ENCODE results near the gene SMCO3.
A peak's percentile ranks its signal among the peaks of the same experiment; 100 is the strongest.

SMCO3 gene

GRCh38 chr12:14814014-14814413 lies at the start of gene SMCO3:
Gene SMCO3, minus strand, starts transcription at chr12:14814182. Its CDS starts 7,502 bp downstream, at chr12:14806680.
- Histone ChIP-seq H3K27me3 (ENCODE audit: control insufficient read depth, insufficient read depth, low read length) (no peaks in the 10 kb centered on the region), H3K4me1 (ENCODE audit: control insufficient read depth, insufficient read depth, low read length) (no peaks in the 10 kb centered on the region), H3K36me3 (ENCODE audit: control insufficient read depth, insufficient read depth, low read length) (no peaks in the 10 kb centered on the region), H3K9ac (ENCODE audit: low read length) (no peak within 1 kb of the TSS), H3K4me3 (ENCODE audit: low read length) (no peak within 1 kb of the TSS), H3K27ac (ENCODE audit: low read depth, low read length) (no peak within 1 kb of the TSS)

- H3K4me1 ChIP-seq (ENCODE audit: control insufficient read depth, insufficient read depth, low read length), result no peaks in the 10 kb centered on the region
- H3K4me3 ChIP-seq (ENCODE audit: low read length), result no peak overlapping the region
- H3K27me3 ChIP-seq (ENCODE audit: control insufficient read depth, insufficient read depth, low read length), result no peaks in the 10 kb centered on the region
- H3K9ac ChIP-seq (ENCODE audit: low read length), result no peak overlapping the region
- no peak overlapping the region for H3K27ac ChIP-seq (ENCODE audit: low read depth, low read length)
- no peaks in the 10 kb centered on the region for H3K36me3 ChIP-seq (ENCODE audit: control insufficient read depth, insufficient read depth, low read length)
Measured at GRCh38 chr12:14860490-14860889, 46.5 kb upstream of the SMCO3 start.

- H3K4me3 ChIP-seq (ENCODE audit: low read length), result no peak overlapping the region
- no peaks in the 10 kb centered on the region for H3K27me3 ChIP-seq (ENCODE audit: control insufficient read depth, insufficient read depth, low read length)
- no peak overlapping the region for H3K9ac ChIP-seq (ENCODE audit: low read length)
- H3K36me3 ChIP-seq (ENCODE audit: control insufficient read depth, insufficient read depth, low read length), result no peaks in the 10 kb centered on the region
- no peaks in the 10 kb centered on the region for H3K4me1 ChIP-seq (ENCODE audit: control insufficient read depth, insufficient read depth, low read length)
- H3K27ac ChIP-seq (ENCODE audit: low read depth, low read length), result no peak overlapping the region
Measured at GRCh38 chr12:14858513-14858912, 44.5 kb upstream of the SMCO3 start.

- Histone ChIP-seq H3K4me1 (ENCODE audit: control insufficient read depth, insufficient read depth, low read length) (no peaks in the 10 kb centered on the region), H3K36me3 (ENCODE audit: control insufficient read depth, insufficient read depth, low read length) (no peaks in the 10 kb centered on the region), H3K27ac (ENCODE audit: low read depth, low read length) (no peak overlapping the region), H3K4me3 (ENCODE audit: low read length) (no peak overlapping the region), H3K27me3 (ENCODE audit: control insufficient read depth, insufficient read depth, low read length) (no peaks in the 10 kb centered on the region), H3K9ac (ENCODE audit: low read length) (no peak overlapping the region)
Measured at GRCh38 chr12:14854586-14855183, 40.7 kb upstream of the SMCO3 start.

GRCh38 chr12:14853961-14854360 lies 40.0 kb upstream of the SMCO3 start:
- Histone ChIP-seq H3K4me3 (ENCODE audit: low read length) (no peak overlapping the region), H3K27ac (ENCODE audit: low read depth, low read length) (no peak overlapping the region), H3K9ac (ENCODE audit: low read length) (no peak overlapping the region), H3K27me3 (ENCODE audit: control insufficient read depth, insufficient read depth, low read length) (no peaks in the 10 kb centered on the region), H3K36me3 (ENCODE audit: control insufficient read depth, insufficient read depth, low read length) (no peaks in the 10 kb centered on the region), H3K4me1 (ENCODE audit: control insufficient read depth, insufficient read depth, low read length) (no peaks in the 10 kb centered on the region)

- Histone ChIP-seq H3K36me3 (ENCODE audit: control insufficient read depth, insufficient read depth, low read length) (no peaks in the 10 kb centered on the region), H3K9ac (ENCODE audit: low read length) (no peak overlapping the region), H3K4me1 (ENCODE audit: control insufficient read depth, insufficient read depth, low read length) (no peaks in the 10 kb centered on the region), H3K4me3 (ENCODE audit: low read length) (no peak overlapping the region), H3K27ac (ENCODE audit: low read depth, low read length) (no peak overlapping the region), H3K27me3 (ENCODE audit: control insufficient read depth, insufficient read depth, low read length) (no peaks in the 10 kb centered on the region)
Measured at GRCh38 chr12:14852880-14853279, 38.9 kb upstream of the SMCO3 start.

- no peaks in the 10 kb centered on the region for H3K36me3 ChIP-seq (ENCODE audit: control insufficient read depth, insufficient read depth, low read length)
- H3K4me3 ChIP-seq (ENCODE audit: low read length), result no peak overlapping the region
- peaks cover 2% of the 10 kb centered on the region for H3K4me1 ChIP-seq (ENCODE audit: control insufficient read depth, insufficient read depth, low read length)
- no peak overlapping the region for H3K27ac ChIP-seq (ENCODE audit: low read depth, low read length)
- H3K27me3 ChIP-seq (ENCODE audit: control insufficient read depth, insufficient read depth, low read length), result no peaks in the 10 kb centered on the region
- H3K9ac ChIP-seq (ENCODE audit: low read length), result no peak overlapping the region
Measured at GRCh38 chr12:14850929-14851663, 37.1 kb upstream of the SMCO3 start.

GRCh38 chr12:14849661-14850060 lies 35.7 kb upstream of the SMCO3 start:
- H3K4me3 ChIP-seq (ENCODE audit: low read length), result no peak overlapping the region
- no peaks in the 10 kb centered on the region for H3K27me3 ChIP-seq (ENCODE audit: control insufficient read depth, insufficient read depth, low read length)
- H3K27ac ChIP-seq (ENCODE audit: low read depth, low read length), result peak overlapping the region; percentile 30
- H3K9ac ChIP-seq (ENCODE audit: low read length), result no peak overlapping the region
- no peaks in the 10 kb centered on the region for H3K36me3 ChIP-seq (ENCODE audit: control insufficient read depth, insufficient read depth, low read length)
- H3K4me1 ChIP-seq (ENCODE audit: control insufficient read depth, insufficient read depth, low read length), result peaks cover 2% of the 10 kb centered on the region

GRCh38 chr12:14846876-14847580 lies 33.0 kb upstream of the SMCO3 start:
- peaks cover 2% of the 10 kb centered on the region for H3K4me1 ChIP-seq (ENCODE audit: control insufficient read depth, insufficient read depth, low read length)
- H3K36me3 ChIP-seq (ENCODE audit: control insufficient read depth, insufficient read depth, low read length), result no peaks in the 10 kb centered on the region
- H3K4me3 ChIP-seq (ENCODE audit: low read length), result no peak overlapping the region
- no peak overlapping the region for H3K9ac ChIP-seq (ENCODE audit: low read length)
- no peaks in the 10 kb centered on the region for H3K27me3 ChIP-seq (ENCODE audit: control insufficient read depth, insufficient read depth, low read length)
- no peak overlapping the region for H3K27ac ChIP-seq (ENCODE audit: low read depth, low read length)

GRCh38 chr12:14846042-14846587 lies 32.1 kb upstream of the SMCO3 start:
- Histone ChIP-seq H3K9ac (ENCODE audit: low read length) (no peak overlapping the region), H3K36me3 (ENCODE audit: control insufficient read depth, insufficient read depth, low read length) (no peaks in the 10 kb centered on the region), H3K27ac (ENCODE audit: low read depth, low read length) (no peak overlapping the region), H3K4me3 (ENCODE audit: low read length) (no peak overlapping the region), H3K4me1 (ENCODE audit: control insufficient read depth, insufficient read depth, low read length) (peaks cover 6% of the 10 kb centered on the region), H3K27me3 (ENCODE audit: control insufficient read depth, insufficient read depth, low read length) (no peaks in the 10 kb centered on the region)

GRCh38 chr12:14845350-14845750 lies 31.4 kb upstream of the SMCO3 start:
- peaks cover 6% of the 10 kb centered on the region for H3K4me1 ChIP-seq (ENCODE audit: control insufficient read depth, insufficient read depth, low read length)
- no peak overlapping the region for H3K27ac ChIP-seq (ENCODE audit: low read depth, low read length)
- no peaks in the 10 kb centered on the region for H3K27me3 ChIP-seq (ENCODE audit: control insufficient read depth, insufficient read depth, low read length)
- no peaks in the 10 kb centered on the region for H3K36me3 ChIP-seq (ENCODE audit: control insufficient read depth, insufficient read depth, low read length)
- no peak overlapping the region for H3K4me3 ChIP-seq (ENCODE audit: low read length)
- no peak overlapping the region for H3K9ac ChIP-seq (ENCODE audit: low read length)

GRCh38 chr12:14844401-14844800 lies 30.4 kb upstream of the SMCO3 start:
- Histone ChIP-seq H3K27ac (ENCODE audit: low read depth, low read length) (no peak overlapping the region), H3K4me3 (ENCODE audit: low read length) (no peak overlapping the region), H3K27me3 (ENCODE audit: control insufficient read depth, insufficient read depth, low read length) (no peaks in the 10 kb centered on the region), H3K9ac (ENCODE audit: low read length) (no peak overlapping the region), H3K4me1 (ENCODE audit: control insufficient read depth, insufficient read depth, low read length) (peaks cover 6% of the 10 kb centered on the region), H3K36me3 (ENCODE audit: control insufficient read depth, insufficient read depth, low read length) (no peaks in the 10 kb centered on the region)
